A673 (cell line): Measurements from ENCODE around the gene SIRT7. TPM values are rescaled to one million over a fixed set of nuclear protein-coding genes. Genes with fewer than 3 reads are reported as not detected.

Source experiments
- BruUV-seq: library from RNA; stranded (reverse); fragments of 400-500 nt; replicated peaks from 2 replicates; lab custom pipeline; 2021; lab: Mats Ljungman, UMichigan
- CTCF ChIA-PET: fragments of 300-600 bp; sonication (Branson Sonifier 250); formaldehyde crosslinking; loops from one replicate; lab custom pipeline; 2022; ENCODE audit warnings: antibody characterized with exemption; lab: Charles Lee
- POLR2A ChIA-PET: fragments of 300-600 bp; sonication (Branson Sonifier 250); formaldehyde crosslinking; loops from one replicate; lab custom pipeline; 2022; ENCODE audit warnings: antibody characterized with exemption; ENCODE audit not compliant: low non-redundant PET; lab: Charles Lee
- DNase-seq: peaks from one replicate; pipeline ENCODE4 v3.0.0-alpha.2; 2015; ENCODE audit warnings: low spot score
- H3K27ac ChIP-seq: fragments of 200-600 bp; sonication (generic); 2 replicates; pipeline ENCODE4 v1.5.1; 2016; ENCODE audit warnings: mixed run types, low read depth, mild to moderate bottlenecking, mixed read lengths, antibody characterized with exemption, low read length; ENCODE audit not compliant: poor library complexity, severe bottlenecking
- H3K27me3 ChIP-seq: fragments of 200-600 bp; sonication (generic); replicated peaks from 2 replicates; pipeline ENCODE4 v1.6.1; 2017; ENCODE audit warnings: mixed run types, low read depth, mild to moderate bottlenecking, mixed read lengths, antibody characterized with exemption, low read length; ENCODE audit not compliant: insufficient read depth, poor library complexity
- H3K36me3 ChIP-seq: fragments of 200-600 bp; sonication (generic); 2 replicates; pipeline ENCODE4 v1.6.1; 2016; ENCODE audit warnings: mixed run types, mild to moderate bottlenecking, mixed read lengths, antibody characterized with exemption, low read length; ENCODE audit not compliant: insufficient read depth, poor library complexity, severe bottlenecking
- H3K4me1 ChIP-seq: fragments of 200-600 bp; sonication (generic); 2 replicates; pipeline ENCODE4 v1.6.1; 2017; ENCODE audit warnings: mixed run types, mild to moderate bottlenecking, mixed read lengths, antibody characterized with exemption, low read length; ENCODE audit not compliant: insufficient read depth, poor library complexity, severe bottlenecking
- H3K4me3 ChIP-seq: fragments of 200-600 bp; sonication (generic); 2 replicates; pipeline ENCODE4 v1.5.1; 2016; ENCODE audit warnings: low read depth, mixed run types, mild to moderate bottlenecking, mixed read lengths, low read length; ENCODE audit not compliant: poor library complexity, severe bottlenecking
- H3K9me3 ChIP-seq: fragments of 200-600 bp; sonication (generic); 2 replicates; pipeline ENCODE4 v1.6.1; 2016; ENCODE audit warnings: mixed run types, low read depth, mild to moderate bottlenecking, mixed read lengths, antibody characterized with exemption, low read length; ENCODE audit not compliant: poor library complexity, severe bottlenecking
- CTCF ChIP-seq: fragments of 300-800, 200-600 bp; sonication (generic); conservative IDR thresholded peaks from 2 replicates; pipeline ENCODE4 v1.5.1; 2017; ENCODE audit warnings: low read depth, mild to moderate bottlenecking, antibody characterized with exemption, low read length, moderate library complexity, mixed read lengths
- EZH2 ChIP-seq: fragments of 200-600 bp; sonication (generic); IDR thresholded peaks from 2 replicates; pipeline ENCODE4 v1.6.1; 2017; ENCODE audit warnings: borderline replicate concordance, low read depth, mild to moderate bottlenecking, mixed read lengths, antibody characterized with exemption, low read length; ENCODE audit not compliant: poor library complexity, severe bottlenecking
- intact Hi-C: fragments of 100-400 bp; cut with micrococcal nuclease; formaldehyde crosslinking; loops from one replicate; pipeline ENCODE4 v1.10.0; 2022; ENCODE audit not compliant: unreplicated experiment
- total RNA-seq: library from RNA; stranded (reverse); gene quantifications from 2 replicates; pipeline ENCODE4 v1.2.3, GENCODE V29; 2021

SIRT7 gene
- total RNA-seq, 1 experiment from 2014 or later, result 36.6 TPM

- ChIA-PET POLR2A (no interaction called here), CTCF (no interaction called here)
- H3K4me3 ChIP-seq, result peak overlapping the region; percentile 80
- no peak for DNase-seq
- no TSS peak for BruUV-seq
- H3K4me1 ChIP-seq, result peaks cover 11% of the 10 kb centered on the region
- no peaks in the 10 kb centered on the region for H3K27me3 ChIP-seq
- intact Hi-C loops, result no loop called here
- H3K27ac ChIP-seq, result peak overlapping the region; percentile 98
- no peak for TF ChIP-seq EZH2
- no peak for TF ChIP-seq CTCF
- no peaks in the 10 kb centered on the region for H3K9me3 ChIP-seq
- peaks cover 57% of the 10 kb centered on the region for H3K36me3 ChIP-seq
Measured at GRCh38 chr17:81890447-81891302, 27.3 kb downstream of the SIRT7 start.

GRCh38 chr17:81889602-81890001 is 28.4 kb downstream of the SIRT7 start:
- H3K9me3 ChIP-seq, result no peaks in the 10 kb centered on the region
- H3K36me3 ChIP-seq, result peaks cover 54% of the 10 kb centered on the region
- H3K4me3 ChIP-seq, result peak overlapping the region; percentile 80
- TF ChIP-seq CTCF (no peak), EZH2 (no peak)
- ChIA-PET CTCF (no interaction called here), POLR2A (no interaction called here)
- intact Hi-C loops, result no loop called here
- H3K27ac ChIP-seq, result peak overlapping the region; percentile 98
- H3K27me3 ChIP-seq, result no peaks in the 10 kb centered on the region
- DNase-seq, result no peak
- H3K4me1 ChIP-seq, result peaks cover 11% of the 10 kb centered on the region
- no TSS peak for BruUV-seq

GRCh38 chr17:81888988-81889595 is 28.9 kb downstream of the SIRT7 start:
- TF ChIP-seq EZH2 (no peak), CTCF (no peak)
- Histone ChIP-seq H3K9me3 (no peaks in the 10 kb centered on the region), H3K4me1 (peaks cover 11% of the 10 kb centered on the region), H3K36me3 (peaks cover 54% of the 10 kb centered on the region), H3K4me3 (no peak overlapping the region), H3K27me3 (no peaks in the 10 kb centered on the region), H3K27ac (no peak overlapping the region)
- POLR2A ChIA-PET, result no interaction called here
- intact Hi-C loops, result no loop called here
- CTCF ChIA-PET, result no interaction called here
- BruUV-seq, result no TSS peak
- DNase-seq, result no peak
